Neural cell (in vitro differentiated cells): ENCODE results near the gene LDLRAD4.

Source experiments
- EZH2 ChIP-seq: fragments of 200-600, 300-800 bp; shearing (Covaris generic), sonication (generic); IDR thresholded peaks from 2 replicates; pipeline ENCODE4 v1.6.1; 2014; ENCODE audit warnings: antibody characterized with exemption, low read length, borderline replicate concordance, mild to moderate bottlenecking; ENCODE audit not compliant: insufficient read depth, poor library complexity, severe bottlenecking
- RAD21 ChIP-seq: fragments of 450-650 bp; conservative IDR thresholded peaks from 2 replicates; pipeline ENCODE4 v1.6.1; 2014; ENCODE audit warnings: antibody characterized with exemption, mild to moderate bottlenecking, moderate library complexity
- TF ChIP-seq, protein P1 (sequence below): IDR thresholded peaks from 2 replicates; pipeline ENCODE4 v1.6.1; 2012; ENCODE audit warnings: borderline replicate concordance

DNA sequence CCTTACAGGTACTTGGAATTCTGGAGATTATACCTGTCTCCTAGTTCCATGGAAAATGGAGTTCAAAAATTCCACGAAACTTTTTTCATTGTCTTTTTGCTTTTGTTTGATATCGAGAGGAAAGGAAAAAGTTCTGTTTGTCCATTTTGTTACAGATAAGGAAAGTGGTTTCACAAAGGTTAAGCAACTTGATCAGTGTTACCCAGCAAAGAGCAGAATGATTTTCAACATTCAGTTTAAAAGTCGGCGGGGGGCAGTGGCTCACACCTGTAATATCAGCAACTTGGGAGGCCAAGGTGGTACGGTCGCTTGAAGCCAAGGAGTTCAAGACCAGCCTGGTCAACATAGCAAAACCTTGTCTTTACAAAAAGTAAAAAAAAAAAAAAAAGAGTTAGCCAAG, 118.8 kb downstream of the LDLRAD4 start:
- TF ChIP-seq EZH2: no peak
- TF ChIP-seq, protein P1, sequence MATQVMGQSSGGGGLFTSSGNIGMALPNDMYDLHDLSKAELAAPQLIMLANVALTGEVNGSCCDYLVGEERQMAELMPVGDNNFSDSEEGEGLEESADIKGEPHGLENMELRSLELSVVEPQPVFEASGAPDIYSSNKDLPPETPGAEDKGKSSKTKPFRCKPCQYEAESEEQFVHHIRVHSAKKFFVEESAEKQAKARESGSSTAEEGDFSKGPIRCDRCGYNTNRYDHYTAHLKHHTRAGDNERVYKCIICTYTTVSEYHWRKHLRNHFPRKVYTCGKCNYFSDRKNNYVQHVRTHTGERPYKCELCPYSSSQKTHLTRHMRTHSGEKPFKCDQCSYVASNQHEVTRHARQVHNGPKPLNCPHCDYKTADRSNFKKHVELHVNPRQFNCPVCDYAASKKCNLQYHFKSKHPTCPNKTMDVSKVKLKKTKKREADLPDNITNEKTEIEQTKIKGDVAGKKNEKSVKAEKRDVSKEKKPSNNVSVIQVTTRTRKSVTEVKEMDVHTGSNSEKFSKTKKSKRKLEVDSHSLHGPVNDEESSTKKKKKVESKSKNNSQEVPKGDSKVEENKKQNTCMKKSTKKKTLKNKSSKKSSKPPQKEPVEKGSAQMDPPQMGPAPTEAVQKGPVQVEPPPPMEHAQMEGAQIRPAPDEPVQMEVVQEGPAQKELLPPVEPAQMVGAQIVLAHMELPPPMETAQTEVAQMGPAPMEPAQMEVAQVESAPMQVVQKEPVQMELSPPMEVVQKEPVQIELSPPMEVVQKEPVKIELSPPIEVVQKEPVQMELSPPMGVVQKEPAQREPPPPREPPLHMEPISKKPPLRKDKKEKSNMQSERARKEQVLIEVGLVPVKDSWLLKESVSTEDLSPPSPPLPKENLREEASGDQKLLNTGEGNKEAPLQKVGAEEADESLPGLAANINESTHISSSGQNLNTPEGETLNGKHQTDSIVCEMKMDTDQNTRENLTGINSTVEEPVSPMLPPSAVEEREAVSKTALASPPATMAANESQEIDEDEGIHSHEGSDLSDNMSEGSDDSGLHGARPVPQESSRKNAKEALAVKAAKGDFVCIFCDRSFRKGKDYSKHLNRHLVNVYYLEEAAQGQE: no peak
- no peak for TF ChIP-seq RAD21
